SK-N-SH (cell line): ENCODE data around the gene PMM2. TPM values are rescaled to one million over a fixed set of nuclear protein-coding genes. Genes with fewer than 3 reads are reported as not detected.
"Not testable (repeated sequence)": the region's sequence is repeated elsewhere in the genome, so short reads cannot be mapped to it uniquely, and the experiment has no call there.

Experiments
- CTCF ChIA-PET: fragments of 300-600, 350-600 bp; formaldehyde crosslinking; extraction: SDS; loops from one replicate; lab custom pipeline; 2021; lab: Yijun Ruan, JAX
- POLR2A ChIA-PET: fragments of 350-600 bp; sonication (Branson Sonifier 250); formaldehyde crosslinking; extraction: SDS; loops from one replicate; lab custom pipeline; 2020; ENCODE audit warnings: antibody characterized with exemption, inconsistent platforms; lab: Yijun Ruan, JAX
- DNase-seq: peaks from one replicate; pipeline ENCODE4 v3.0.0; 2012
- H2AFZ ChIP-seq: fragments of 200-600 bp; sonication (generic); 2 replicates; pipeline ENCODE4 v1.8.1; 2016; ENCODE audit warnings: antibody characterized with exemption, mild to moderate bottlenecking, low read depth
- H3F3A ChIP-seq: fragments of 200-600 bp; sonication (generic); replicated peaks from 2 replicates; pipeline ENCODE3; 2016; ENCODE audit warnings: antibody characterized with exemption, mild to moderate bottlenecking; ENCODE audit not compliant: insufficient read depth
- H3K27ac ChIP-seq, 2 experiments: fragments of 200-500 bp in 1 of 2; fragments of 200-600 bp in 1 of 2; sonication (Bioruptor generic) in 1 of 2; sonication (generic), shearing (Covaris generic) in 1 of 2; 2 replicates each; pipeline versions ENCODE4 v1.5.1 to v1.6.1; 2014 to 2016; ENCODE audit warnings: low read depth in 2 of 2, inconsistent platforms in 1 of 2, low read length in 1 of 2, mild to moderate bottlenecking in 1 of 2, mixed read lengths in 1 of 2
- H3K27me3 ChIP-seq: fragments of 200-600 bp; sonication (generic), shearing (Covaris generic); 2 replicates; pipeline ENCODE4 v1.6.1; 2016; ENCODE audit warnings: mixed run types; ENCODE audit not compliant: insufficient read depth
- H3K36me3 ChIP-seq, 2 experiments: fragments of 200-500 bp in 1 of 2; fragments of 200-600 bp in 1 of 2; sonication (Bioruptor generic) in 1 of 2; sonication (generic) in 1 of 2; replicated peaks in 1 of 2; 2 replicates each; pipeline versions ENCODE3 to v1.5.1; 2014 to 2016; ENCODE audit warnings: low read length in 1 of 2, mild to moderate bottlenecking in 1 of 2; ENCODE audit not compliant: insufficient read depth in 2 of 2, control insufficient read depth in 1 of 2
- H3K4me1 ChIP-seq, 2 experiments: fragments of 200-500 bp in 1 of 2; fragments of 200-600 bp in 1 of 2; sonication (Bioruptor generic) in 1 of 2; sonication (generic), shearing (Covaris generic) in 1 of 2; 2 replicates each; pipeline versions ENCODE4 v1.5.1 to v1.6.1; 2014 to 2016; ENCODE audit warnings: low read depth in 1 of 2, low read length in 1 of 2, mixed run types in 1 of 2; ENCODE audit not compliant: insufficient read depth in 2 of 2, control insufficient read depth in 1 of 2
- H3K4me2 ChIP-seq: fragments of 200-600 bp; sonication (generic), shearing (Covaris generic); 2 replicates; pipeline ENCODE4 v1.6.1; 2017; ENCODE audit warnings: mixed run types
- H3K4me3 ChIP-seq, 2 experiments: fragments of 200-500 bp in 1 of 2; fragments of 200-600 bp in 1 of 2; sonication (Bioruptor generic) in 1 of 2; sonication (generic), shearing (Covaris generic) in 1 of 2; 2 replicates each; pipeline versions ENCODE4 v1.5.1 to v1.8.1; 2014 to 2016; ENCODE audit warnings: low read depth in 2 of 2, inconsistent platforms in 1 of 2, low read length in 1 of 2, mild to moderate bottlenecking in 1 of 2, mixed read lengths in 1 of 2, moderate library complexity in 1 of 2
- H3K79me2 ChIP-seq: fragments of 200-600 bp; sonication (generic); 2 replicates; pipeline ENCODE4 v1.8.1; 2017; ENCODE audit warnings: mild to moderate bottlenecking; ENCODE audit not compliant: insufficient read depth
- H3K9ac ChIP-seq: fragments of 200-600 bp; sonication (generic); 2 replicates; pipeline ENCODE4 v1.6.1; 2017; ENCODE audit warnings: mixed run types
- H3K9me2 ChIP-seq: fragments of 200-600 bp; sonication (generic); 2 replicates; pipeline ENCODE4 v1.6.1; 2017; ENCODE audit warnings: mixed run types
- H3K9me3 ChIP-seq: fragments of 200-600 bp; sonication (generic); 2 replicates; pipeline ENCODE4 v1.6.1; 2017; ENCODE audit warnings: mixed run types, mild to moderate bottlenecking, moderate library complexity
- H4K20me1 ChIP-seq: fragments of 200-600 bp; sonication (generic); 2 replicates; pipeline ENCODE4 v1.6.1; 2017; ENCODE audit warnings: mild to moderate bottlenecking, mixed run types; ENCODE audit not compliant: insufficient read depth
- CHD2 ChIP-seq: fragments of 150-350 bp; IDR thresholded peaks from 2 replicates; pipeline ENCODE4 v1.6.1; 2018; ENCODE audit warnings: low read length; ENCODE audit not compliant: partially characterized antibody
- CTCF ChIP-seq: fragments of 200-600 bp; sonication (generic); IDR thresholded peaks from 2 replicates; pipeline ENCODE4 v1.6.1; 2017; ENCODE audit warnings: antibody characterized with exemption, mild to moderate bottlenecking, moderate library complexity
- ELF1 ChIP-seq: IDR thresholded peaks from 2 replicates; pipeline ENCODE4 v1.4.0; 2012
- EZH2phosphoT487 ChIP-seq: fragments of 200-600 bp; sonication (generic); IDR thresholded peaks from 2 replicates; pipeline ENCODE4 v1.6.1; 2017; ENCODE audit warnings: low read depth, mixed run types, mild to moderate bottlenecking, antibody characterized with exemption, moderate library complexity, borderline replicate concordance
- FOSL2 ChIP-seq: IDR thresholded peaks from 2 replicates; pipeline ENCODE4 v1.4.0; 2012; ENCODE audit warnings: low read depth, mild to moderate bottlenecking, moderate library complexity, borderline replicate concordance
- GATA2 ChIP-seq: sonication (generic); formaldehyde crosslinking; IDR thresholded peaks from 2 replicates; pipeline ENCODE4 v1.5.0; 2020; ENCODE audit warnings: mild to moderate bottlenecking, missing genetic modification reagents
- NFIC ChIP-seq: IDR thresholded peaks from 2 replicates; pipeline ENCODE4 v1.4.0; 2012; ENCODE audit warnings: borderline replicate concordance
- POLR2AphosphoS5 ChIP-seq: IDR thresholded peaks from 2 replicates; pipeline ENCODE4 v1.6.1; 2012; ENCODE audit warnings: low read depth, low read length
- RCOR1 ChIP-seq: fragments of 150-350 bp; IDR thresholded peaks from 2 replicates; pipeline ENCODE4 v1.6.1; 2017; ENCODE audit warnings: antibody characterized with exemption, low read length
- RFX5 ChIP-seq: IDR thresholded peaks from 2 replicates; pipeline ENCODE4 v1.6.1; 2012; ENCODE audit warnings: mild to moderate bottlenecking, improper control_type of control experiment, low read length
- SIN3A ChIP-seq: IDR thresholded peaks from 2 replicates; pipeline ENCODE4 v1.6.1; 2012; ENCODE audit warnings: low read depth, mild to moderate bottlenecking, low read length, moderate library complexity, borderline replicate concordance
- TAF1 ChIP-seq: IDR thresholded peaks from 2 replicates; pipeline ENCODE4 v1.6.1; 2012; ENCODE audit warnings: low read depth, mild to moderate bottlenecking, low read length, moderate library complexity, borderline replicate concordance
- TEAD4 ChIP-seq: IDR thresholded peaks from 2 replicates; pipeline ENCODE4 v1.4.0; 2012; ENCODE audit warnings: mild to moderate bottlenecking, borderline replicate concordance; ENCODE audit not compliant: insufficient read depth
- USF2 ChIP-seq: fragments of 150-350 bp; IDR thresholded peaks from 2 replicates; pipeline ENCODE4 v1.6.1; 2017; ENCODE audit warnings: antibody characterized with exemption, low read length, low read depth, borderline replicate concordance
- WGBS: methylation state at CpG from one replicate; pipeline ENCODE4 v1.1.6; 2017; ENCODE audit warnings: low lambda C conversion rate; 5-methylcytosine and 5-hydroxymethylcytosine counted together
- polyA plus RNA-seq, 3 experiments: library from polyadenylated mRNA; depleted of rRNA; stranded (reverse); fragments of >200 nt; gene quantifications; 2 replicates each; pipeline ENCODE4 v1.2.3, GENCODE V29; 2012

Gene PMM2
- polyA plus RNA-seq, 1 of the 3 experiments (the other 2 are of a cell fraction) = 24.3 TPM

GRCh38 chr16:8875317-8875716, 77.7 kb downstream of the PMM2 start:
- H3K9me2 ChIP-seq, H3K4me2 ChIP-seq, H4K20me1 ChIP-seq, H2AFZ ChIP-seq, H3K4me1 ChIP-seq, H3K36me3 ChIP-seq, DNase-seq, H3K4me3 ChIP-seq, H3K9ac ChIP-seq, H3K79me2 ChIP-seq, H3K27ac ChIP-seq, H3K9me3 ChIP-seq, POLR2A ChIA-PET, H3F3A ChIP-seq, H3K27me3 ChIP-seq: not testable (repeated sequence)
- CTCF ChIA-PET = interaction anchor here (1.8 kb wide), 1 partner anchor 219 kb away, joined by 6 read pairs; no protein-coding TSS in a partner anchor
- WGBS = 77% methylated on average over 7 of the region's 7 CpGs

- CTCF ChIA-PET = interaction anchor here (0.7 to 4.7 kb wide), 8 partner anchors 9 to 311 kb away, joined by 3 to 50 read pairs (median 4); partner anchors contain the start of gene CARHSP1
- H3K4me2 ChIP-seq = peak overlapping the region; percentile 24; the same call in 1 of the 2 replicates
Measured at GRCh38 chr16:8877894-8878522, 80.4 kb downstream of the PMM2 start.

More at GRCh38 chr16:8877894-8878522, 80.4 kb downstream of the PMM2 start:
- Histone ChIP-seq H3K36me3 (no peaks in the 10 kb centered on the region), H3K9me2 (no peaks in the 10 kb centered on the region), H3K79me2 (no peaks in the 10 kb centered on the region), H2AFZ (no peak overlapping the region), H3K4me3 (no peak overlapping the region), H3K9me3 (no peaks in the 10 kb centered on the region), H3K9ac (no peak overlapping the region), H4K20me1 (no peaks in the 10 kb centered on the region), H3K4me1 (peaks cover 0 to 3% of the 10 kb centered on the region in 2 experiments; a peak in 1 of 4 replicates), H3K27me3 (no peaks in the 10 kb centered on the region), H3F3A (no peaks in the 10 kb centered on the region), H3K27ac (no peak overlapping the region)
- 78% methylated on average over 8 of the region's 8 CpGs for WGBS
- no peak for TF ChIP-seq NFIC
- TF ChIP-seq FOSL2 = no peak
- no peak for TF ChIP-seq POLR2AphosphoS5
- no peak for TF ChIP-seq TEAD4
- TF ChIP-seq SIN3A = no peak
- no peak for TF ChIP-seq EZH2phosphoT487
- TF ChIP-seq CHD2 = no peak
- TF ChIP-seq ELF1 = no peak
- TF ChIP-seq RFX5 = no peak
- TF ChIP-seq CTCF = no peak
- TF ChIP-seq GATA2 (CRISPR knock-in tag) = no peak
- no peak for TF ChIP-seq TAF1
- TF ChIP-seq RCOR1 = no peak
- no peak for TF ChIP-seq USF2
- POLR2A ChIA-PET = no interaction called here
- DNase-seq = no peak
